ENCODE results near the gene KL. TPM values are rescaled to one million over a fixed set of nuclear protein-coding genes. Genes with fewer than 3 reads are reported as not detected.
A peak's percentile ranks its signal among the peaks of the same experiment; 100 is the strongest.

Gene KL
- polyA plus RNA-seq, 2 of the 4 experiments (the other 2 are of a cell fraction) = 0.01 TPM; not detected in 1

- TF ChIP-seq MAFK (IDR thresholded peaks at IDR 0.05; ENCODE audit: partially characterized antibody) (peak; percentile 84), MYC (IDR thresholded peaks at IDR 0.05; ENCODE audit: borderline replicate concordance, low read length) (no peak), ATOH8 (CRISPR knock-in tag; IDR thresholded peaks at IDR 0.05; ENCODE audit: low read depth) (no peak)
- peaks cover 16% of the 10 kb centered on the region; the same call in 2 of the 3 replicates for H3K4me1 ChIP-seq
- ChIA-PET CTCF (no interaction called here), POLR2A (no interaction called here)
- ATAC-seq (no peak), FAIRE-seq (no peak), DNase-seq (ENCODE audit: low read depth in 1 of 2, low spot score in 1 of 2) (peak in 1 of 2 experiments; percentile 4)
- H3K9me3 ChIP-seq = no peaks in the 10 kb centered on the region
- WGBS (ENCODE audit: missing lambda C conversion rate) = 10% methylated on average over 5 of the region's 5 CpGs
- H3K4me2 ChIP-seq = peak overlapping the region; percentile 67
- no peak overlapping the region for H3K4me3 ChIP-seq
- H3K27ac ChIP-seq = no peak overlapping the region
These were observed 64.9 kb downstream of the KL start for GRCh38 chr13:33080972-33081590.

GRCh38 chr13:33081666-33082065, 65.4 kb downstream of the KL start:
- Histone ChIP-seq H3K4me1 (peaks cover 16% of the 10 kb centered on the region; the same call in 2 of the 3 replicates), H3K27ac (no peak overlapping the region), H3K4me3 (no peak overlapping the region), H3K9me3 (no peaks in the 10 kb centered on the region), H3K4me2 (peak overlapping the region; percentile 67)
- FAIRE-seq = no peak
- ChIA-PET POLR2A (no interaction called here), CTCF (no interaction called here)
- no peak for TF ChIP-seq RNF2 (IDR thresholded peaks at IDR 0.05; ENCODE audit: borderline replicate concordance, low read depth)
- TF ChIP-seq JUNB (IDR thresholded peaks at IDR 0.05) = no peak
- TF ChIP-seq CEBPB (IDR thresholded peaks at IDR 0.05) = no peak
- TF ChIP-seq HEYL (CRISPR knock-in tag; IDR thresholded peaks at IDR 0.05) = no peak
- no peak for TF ChIP-seq ZSCAN20 (CRISPR knock-in tag; IDR thresholded peaks at IDR 0.05)
- no peak for TF ChIP-seq KDM1A (IDR thresholded peaks at IDR 0.05; ENCODE audit: low read depth)
- TF ChIP-seq CHD4 (IDR thresholded peaks at IDR 0.05; ENCODE audit: borderline replicate concordance) = no peak
- no peak for TF ChIP-seq RCOR1 (IDR thresholded peaks at IDR 0.05; ENCODE audit: low read depth, low read length)
- TF ChIP-seq RFX5 (IDR thresholded peaks at IDR 0.05) = no peak
- TF ChIP-seq TFCP2L1 (CRISPR knock-in tag; IDR thresholded peaks at IDR 0.05) = no peak
- no peak for TF ChIP-seq HDAC2 (IDR thresholded peaks at IDR 0.05)
- TF ChIP-seq EHF (CRISPR knock-in tag; IDR thresholded peaks at IDR 0.05) = no peak
- no peak for TF ChIP-seq FOSL2 (IDR thresholded peaks at IDR 0.05)
- no peak for TF ChIP-seq FOSL2 (CRISPR knock-in tag; IDR thresholded peaks at IDR 0.05)
- TF ChIP-seq ESRRA (IDR thresholded peaks at IDR 0.05; ENCODE audit: borderline replicate concordance, low read length) = no peak
- TF ChIP-seq EP300 (IDR thresholded peaks at IDR 0.05) = no peak
- no peak for TF ChIP-seq FOXS1 (CRISPR knock-in tag; IDR thresholded peaks at IDR 0.05)
- ATAC-seq = no peak
- no peak for DNase-seq (ENCODE audit: low read depth in 1 of 2, low spot score in 1 of 2)
- 50% methylated on average over 1 of the region's 1 CpG for WGBS (ENCODE audit: missing lambda C conversion rate)

- 44% methylated on average over 1 of the region's 1 CpG for WGBS (ENCODE audit: missing lambda C conversion rate)
- DNase-seq (ENCODE audit: low read depth in 1 of 2, low spot score in 1 of 2) = no peak
- Histone ChIP-seq H3K27ac (no peak overlapping the region), H3K9me3 (no peaks in the 10 kb centered on the region), H3K4me2 (no peak overlapping the region), H3K4me3 (no peak overlapping the region), H3K4me1 (peaks cover 16% of the 10 kb centered on the region; the same call in 2 of the 3 replicates)
- FAIRE-seq = no peak
- ChIA-PET POLR2A (no interaction called here), CTCF (no interaction called here)
- no peak for TF ChIP-seq CBX2 (IDR thresholded peaks at IDR 0.05; ENCODE audit: borderline replicate concordance, low read depth)
- no peak for TF ChIP-seq CEBPB (IDR thresholded peaks at IDR 0.05)
- no peak for TF ChIP-seq MAFK (IDR thresholded peaks at IDR 0.05; ENCODE audit: partially characterized antibody)
- TF ChIP-seq TP53 (CRISPR knock-in tag; IDR thresholded peaks at IDR 0.05) = no peak
- no peak for TF ChIP-seq BHLHE40 (IDR thresholded peaks at IDR 0.05; ENCODE audit: low read depth, low read length)
- TF ChIP-seq CTCF (IDR thresholded peaks at IDR 0.05) = no peak
- TF ChIP-seq CBX8 (IDR thresholded peaks at IDR 0.05) = no peak
- TF ChIP-seq FOXS1 (CRISPR knock-in tag; IDR thresholded peaks at IDR 0.05) = no peak
- TF ChIP-seq TFCP2L1 (CRISPR knock-in tag; IDR thresholded peaks at IDR 0.05) = no peak
- TF ChIP-seq RAD21 (conservative IDR thresholded peaks at IDR 0.05 in 1 of 2, IDR thresholded peaks at IDR 0.05 in 1 of 2) = no peak
- TF ChIP-seq KDM5A (IDR thresholded peaks at IDR 0.05) = no peak
- TF ChIP-seq NR3C1 (IDR thresholded peaks at IDR 0.05) = no peak
- TF ChIP-seq ZFP36 (IDR thresholded peaks at IDR 0.05; ENCODE audit: borderline replicate concordance, partially characterized antibody) = no peak
- TF ChIP-seq HES2 (IDR thresholded peaks at IDR 0.05) = no peak
- no peak for TF ChIP-seq FOSL2 (IDR thresholded peaks at IDR 0.05)
- TF ChIP-seq FOSL2 (CRISPR knock-in tag; IDR thresholded peaks at IDR 0.05) = no peak
- no peak for TF ChIP-seq HOXB5 (CRISPR knock-in tag; IDR thresholded peaks at IDR 0.05)
- no peak for ATAC-seq
These were observed 66.8 kb downstream of the KL start for GRCh38 chr13:33083054-33083453.

All from A549 (cell line).